Epithelial cell of proximal tubule (primary cell): ENCODE results near the gene KRTAP10-1. TPM values are rescaled to one million over a fixed set of nuclear protein-coding genes. Genes with fewer than 3 reads are reported as not detected.

Source experiments
- DNase-seq: peaks from one replicate; pipeline ENCODE4 v3.0.0-alpha.2; 2011; ENCODE audit warnings: low read depth
- H3K4me3 ChIP-seq: 2 replicates; pipeline ENCODE4 v1.5.1; 2011; ENCODE audit warnings: low read depth, mild to moderate bottlenecking, low read length
- CTCF ChIP-seq: conservative IDR thresholded peaks from 2 replicates; pipeline ENCODE4 v1.5.1; 2012; ENCODE audit warnings: low read depth, mild to moderate bottlenecking, low read length
- total RNA-seq: library from RNA; depleted of rRNA; stranded (reverse); fragments of >200 nt; gene quantifications from 2 replicates; pipeline ENCODE4 v1.2.3, GENCODE V29; 2015

The KRTAP10-1 gene
- total RNA-seq, 1 donor from 2014 or later, result not detected

GRCh38 chr21:44495611-44496563 lies 44.1 kb downstream of the KRTAP10-1 start:
- TF ChIP-seq CTCF, result no peak
- no peak for DNase-seq
- H3K4me3 ChIP-seq, result no peak overlapping the region

- no peak for TF ChIP-seq CTCF
- H3K4me3 ChIP-seq, result no peak overlapping the region
- DNase-seq, result no peak
Measured at GRCh38 chr21:44494956-44495355, 45.0 kb downstream of the KRTAP10-1 start.

GRCh38 chr21:44494418-44494817 lies 45.6 kb downstream of the KRTAP10-1 start:
- no peak overlapping the region for H3K4me3 ChIP-seq
- TF ChIP-seq CTCF, result no peak

GRCh38 chr21:44492567-44493385 lies 47.2 kb downstream of the KRTAP10-1 start:
- no peak for DNase-seq
- no peak overlapping the region for H3K4me3 ChIP-seq
- TF ChIP-seq CTCF, result no peak

More at GRCh38 chr21:44494418-44494817, 45.6 kb downstream of the KRTAP10-1 start:
- DNase-seq, result no peak

GRCh38 chr21:44490816-44491215 lies 49.2 kb downstream of the KRTAP10-1 start:
- no peak overlapping the region for H3K4me3 ChIP-seq
- TF ChIP-seq CTCF, result no peak
- DNase-seq, result no peak

- no peak overlapping the region for H3K4me3 ChIP-seq
- no peak for DNase-seq
- no peak for TF ChIP-seq CTCF
Measured at GRCh38 chr21:44490405-44490804, 49.6 kb downstream of the KRTAP10-1 start.
